Neural progenitor cell (in vitro differentiated cells): ENCODE results near the gene LRP1B.

Experiments used
- CTCF ChIP-seq: fragments of 200-600 bp; sonication (generic); IDR thresholded peaks from 2 replicates; pipeline ENCODE4 v1.5.1; 2017; ENCODE audit warnings: antibody characterized with exemption, mild to moderate bottlenecking
- EZH2 ChIP-seq: fragments of 200-600 bp; sonication (generic); IDR thresholded peaks from 2 replicates; pipeline ENCODE4 v1.6.1; 2017; ENCODE audit warnings: antibody characterized with exemption, mild to moderate bottlenecking, moderate library complexity

GRCh38 chr2:141828761-141829160 lies 302.1 kb downstream of the LRP1B start:
- TF ChIP-seq EZH2 (no peak), CTCF (no peak)
